GM21825 (cell line): ENCODE measurements around the gene CPNE6.

Experiments
- ATAC-seq: cut with Tn5 transposase; IDR thresholded peaks from one replicate; pipeline ENCODE4 v1.9.1; 2021; ENCODE audit warnings: mild to moderate bottlenecking, moderate library complexity; ENCODE audit not compliant: unreplicated experiment

CPNE6 gene

DNA sequence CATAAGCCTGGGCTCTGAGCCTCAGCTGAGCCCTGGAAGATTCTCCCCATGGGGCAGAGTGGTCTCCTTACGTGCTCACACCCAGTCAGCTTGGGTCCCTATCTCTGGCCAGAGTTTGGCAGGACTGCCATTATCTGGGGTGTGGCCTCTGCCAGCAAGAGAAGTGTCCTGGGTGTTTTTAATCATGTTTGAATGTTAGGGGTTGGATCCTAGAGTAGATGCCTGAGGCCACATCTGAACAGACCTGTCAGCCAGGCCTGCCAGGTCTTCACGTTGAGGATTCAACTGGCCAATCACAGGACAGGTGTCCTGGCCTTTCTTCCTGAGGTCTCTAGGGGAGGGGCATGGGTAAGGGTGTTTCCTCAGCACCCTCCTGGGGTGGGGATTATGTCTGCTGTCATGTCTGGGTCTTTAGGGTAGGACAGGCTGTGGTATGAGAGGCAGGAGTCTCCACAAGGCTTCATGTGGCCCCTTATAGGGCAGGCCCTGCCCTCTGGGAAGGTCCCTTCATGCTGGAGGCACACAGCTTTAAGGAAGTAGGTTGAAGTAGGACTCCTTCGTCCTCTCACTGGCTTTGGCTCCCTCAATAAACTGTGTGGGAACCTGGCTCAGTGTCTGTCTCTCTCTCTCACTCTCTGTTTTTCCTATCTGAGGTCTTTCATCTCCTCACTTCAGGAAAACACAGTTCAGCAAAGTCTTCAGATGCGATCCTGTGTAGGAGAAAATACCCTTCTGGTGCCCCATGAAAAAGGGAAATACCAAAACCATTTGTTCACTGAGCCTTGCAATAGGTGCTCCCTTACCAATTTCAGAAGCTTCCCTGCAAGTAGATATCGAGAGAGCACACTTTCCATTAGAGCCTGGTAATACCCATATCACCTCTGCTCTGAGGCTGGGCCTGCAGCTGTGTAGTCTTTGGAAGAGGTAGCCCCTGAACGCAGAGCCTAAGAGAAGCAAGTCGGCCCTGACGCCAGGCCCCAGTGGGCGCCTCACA, 52.4 kb downstream of the CPNE6 start:
- ATAC-seq = peak; percentile 67

DNA sequence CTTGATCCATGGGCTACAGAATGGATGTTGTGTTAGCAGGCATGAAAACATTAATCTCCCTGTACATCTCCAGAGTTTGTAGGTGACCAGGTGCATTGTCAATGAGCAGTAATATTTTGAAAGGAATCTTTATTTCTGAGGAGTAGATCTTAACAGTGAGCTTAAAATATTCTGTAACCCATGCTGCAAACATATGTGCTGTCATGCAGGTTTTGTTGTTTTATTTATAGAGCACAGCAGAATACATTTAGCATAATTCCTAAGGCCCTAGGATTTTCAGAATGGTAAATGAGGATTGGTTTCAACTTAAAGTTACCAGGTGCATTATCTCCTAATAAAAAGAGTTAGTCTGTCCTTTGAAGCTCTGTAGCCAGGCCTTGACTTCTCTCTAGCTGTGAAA, 55.6 kb downstream of the CPNE6 start:
- ATAC-seq = no peak

GRCh38 chr14:24127673-24128072, 56.3 kb downstream of the CPNE6 start:
- ATAC-seq = no peak
